Umbilical cord (tissue), 2 donors: ENCODE data around the gene RIMS4. TPM values are rescaled to one million over a fixed set of nuclear protein-coding genes. Genes with fewer than 3 reads are reported as not detected.
A peak's percentile ranks its signal among the peaks of the same experiment; 100 is the strongest.

Experiments used
- DNase-seq: peaks from one replicate; pipeline ENCODE4 v3.0.0-alpha.2; 2015; ENCODE audit warnings: low spot score
- total RNA-seq: library from RNA; depleted of rRNA; stranded (reverse); fragments of >200 nt; gene quantifications from one replicate; pipeline ENCODE4 v1.2.3, GENCODE V29; 2014; ENCODE audit warnings: low replicate concordance; ENCODE audit not compliant: insufficient read depth

The RIMS4 gene
- total RNA-seq, 1 donor from 2014 or later: 2.9 TPM

- DNase-seq: no peak
Observed at GRCh38 chr20:44723391-44723790, 87.0 kb downstream of the RIMS4 start.

GRCh38 chr20:44722990-44723389 lies 87.4 kb downstream of the RIMS4 start:
- no peak for DNase-seq

- no peak for DNase-seq
Observed at GRCh38 chr20:44721785-44722054, 88.6 kb downstream of the RIMS4 start.

DNA sequence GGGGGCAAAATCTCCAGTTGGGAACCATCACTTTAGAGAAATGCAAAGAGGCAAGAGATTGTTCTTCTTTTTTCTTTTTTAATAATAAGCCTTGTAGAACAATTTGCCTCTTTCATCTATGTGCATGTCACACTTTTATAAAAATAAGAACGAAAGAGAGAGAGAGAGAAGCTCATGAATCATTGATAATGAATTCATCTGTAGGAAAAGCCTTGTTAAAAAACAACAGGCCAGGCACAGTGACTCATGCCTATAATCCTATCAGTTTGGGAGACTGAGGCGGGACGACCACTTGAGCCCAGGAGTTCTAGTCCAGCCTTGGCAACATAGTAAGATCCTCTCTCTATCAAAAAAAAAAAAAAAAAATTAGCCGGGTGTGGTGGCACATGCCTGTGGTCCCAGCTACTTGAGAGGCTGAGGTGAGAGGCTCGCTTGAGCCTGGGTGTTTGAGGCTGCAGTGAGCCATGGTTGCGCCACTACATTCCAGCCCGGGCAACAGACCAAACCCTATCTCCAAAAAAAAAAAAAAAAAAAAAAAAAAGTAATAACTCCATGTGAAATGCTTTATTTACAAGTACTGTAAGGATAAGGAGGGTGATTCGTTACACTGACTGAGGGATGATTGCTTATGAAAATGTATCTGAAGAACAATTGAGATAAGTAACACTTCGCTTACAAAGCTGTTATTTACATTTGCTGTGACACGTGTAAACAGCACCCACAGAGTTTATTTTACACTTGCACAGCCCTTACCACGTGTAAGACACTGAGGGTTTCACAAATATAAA lies 89.2 kb downstream of the RIMS4 start:
- peak; percentile 42 for DNase-seq

- DNase-seq: peak; percentile 67
Observed at GRCh38 chr20:44720621-44720996, 89.7 kb downstream of the RIMS4 start.

- no peak for DNase-seq
Observed at GRCh38 chr20:44719841-44720240, 90.5 kb downstream of the RIMS4 start.

- DNase-seq: no peak
Observed at GRCh38 chr20:44717986-44718385, 92.4 kb downstream of the RIMS4 start.

DNA sequence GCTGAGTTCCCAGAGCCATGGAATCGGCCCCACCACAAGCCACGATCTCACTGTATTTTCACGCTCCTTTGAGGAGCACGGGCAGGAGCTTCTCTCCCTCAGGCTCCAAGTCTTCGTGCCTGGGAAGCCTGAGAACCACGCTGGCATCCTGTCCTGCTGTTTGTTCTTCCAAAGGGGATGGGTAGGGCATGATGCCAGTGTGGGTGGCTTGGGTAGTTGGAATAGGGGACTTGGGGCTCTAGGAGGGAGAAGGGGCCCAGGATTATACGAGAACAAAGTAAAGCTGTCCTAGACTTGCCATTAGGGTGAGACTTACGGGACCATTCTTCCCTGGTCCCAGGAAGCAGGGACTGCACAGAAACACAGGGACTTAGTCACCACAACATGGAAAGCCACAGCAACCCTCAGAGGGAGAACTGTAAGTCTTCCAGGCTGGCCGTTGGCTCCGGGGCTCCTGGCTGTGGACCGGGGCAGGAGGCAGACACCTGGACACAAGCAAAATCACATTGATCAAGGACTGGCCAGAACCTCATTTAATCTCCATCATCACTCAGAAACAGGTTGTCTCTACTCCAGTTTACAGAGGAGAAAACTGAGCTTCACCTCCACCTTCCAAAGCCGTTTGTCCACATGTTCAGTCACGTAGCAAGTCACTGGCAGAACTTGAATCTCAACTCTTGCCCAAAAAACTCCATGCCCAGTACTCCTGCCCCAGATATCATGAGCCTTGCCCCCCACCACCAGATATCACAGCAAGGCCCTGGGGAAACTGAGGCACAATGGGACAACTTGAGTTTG lies 93.8 kb downstream of the RIMS4 start:
- DNase-seq: no peak

DNA sequence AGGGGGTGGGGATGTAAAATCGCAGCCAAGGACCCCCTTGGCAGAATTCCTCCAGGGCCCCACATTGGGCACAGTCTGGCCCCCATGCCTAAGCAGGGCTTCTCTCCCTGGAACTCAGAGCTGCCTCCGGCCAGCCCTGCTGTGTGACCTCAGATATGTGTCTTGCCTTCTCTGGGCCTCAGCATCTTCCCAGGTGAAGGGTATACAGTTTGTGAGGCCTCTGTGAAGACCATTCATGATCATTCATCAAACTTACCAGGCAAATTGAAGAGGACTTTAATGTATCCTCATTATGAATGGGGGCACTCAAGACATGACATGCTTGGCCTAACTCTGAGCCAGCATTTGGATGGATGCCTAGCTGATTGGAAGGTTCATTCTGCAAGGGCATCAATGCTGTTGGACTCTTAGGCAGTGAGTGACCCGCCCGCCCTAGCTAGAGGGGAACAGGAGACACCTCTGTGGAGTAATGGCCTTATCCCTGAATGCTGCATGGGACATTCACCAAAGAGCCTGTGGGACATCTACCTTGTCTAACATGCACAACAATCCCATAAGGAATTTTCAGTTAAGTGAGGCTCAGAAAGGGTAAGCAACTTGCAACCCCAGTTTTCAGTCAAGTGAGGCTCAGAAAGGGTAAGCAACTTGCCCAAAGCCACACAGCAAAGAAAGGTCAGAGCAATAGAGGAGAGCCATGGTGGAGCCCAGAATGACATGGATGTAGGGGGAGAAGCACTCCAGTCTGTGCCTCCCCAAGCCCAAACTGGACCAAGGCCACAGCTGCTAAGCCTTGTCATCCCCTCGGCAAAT lies 94.6 kb downstream of the RIMS4 start:
- DNase-seq: no peak

- DNase-seq: peak; percentile 85
Observed at GRCh38 chr20:44714701-44715498, 95.4 kb downstream of the RIMS4 start, which contains the start of gene CCN5. Gene CCN5 (plus strand): TSS chr20:44715369. CDS start chr20:44715391, 22 bp downstream.

DNA sequence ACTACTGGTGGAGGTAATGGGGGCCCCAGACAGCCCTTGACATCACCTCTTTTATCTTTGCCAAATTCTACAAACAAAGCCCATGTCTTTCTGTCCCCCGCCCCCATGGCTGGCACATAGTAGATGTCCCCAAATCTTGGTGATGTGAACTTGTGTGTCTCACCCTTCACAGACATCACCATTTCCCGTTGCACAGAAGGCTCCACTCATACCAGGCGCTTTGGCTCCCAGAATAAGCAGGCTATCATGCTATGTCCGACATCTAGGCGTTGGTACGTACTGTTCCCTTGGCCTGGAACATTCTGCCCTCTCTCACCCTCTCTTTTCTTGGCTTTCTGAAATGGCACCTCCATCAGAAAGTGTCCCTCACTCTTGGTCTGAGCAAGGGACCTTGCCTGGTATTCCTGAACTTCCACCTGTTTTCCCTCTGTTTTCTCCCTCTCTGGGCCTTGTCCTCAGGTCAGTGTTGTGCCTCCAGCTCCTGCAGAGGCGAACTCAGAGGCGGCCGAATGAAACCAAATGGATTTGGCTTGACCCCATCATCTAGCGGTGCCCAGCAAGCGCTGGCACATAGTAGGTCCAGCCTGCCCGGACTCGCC lies 96.1 kb downstream of the RIMS4 start:
- no peak for DNase-seq

DNA sequence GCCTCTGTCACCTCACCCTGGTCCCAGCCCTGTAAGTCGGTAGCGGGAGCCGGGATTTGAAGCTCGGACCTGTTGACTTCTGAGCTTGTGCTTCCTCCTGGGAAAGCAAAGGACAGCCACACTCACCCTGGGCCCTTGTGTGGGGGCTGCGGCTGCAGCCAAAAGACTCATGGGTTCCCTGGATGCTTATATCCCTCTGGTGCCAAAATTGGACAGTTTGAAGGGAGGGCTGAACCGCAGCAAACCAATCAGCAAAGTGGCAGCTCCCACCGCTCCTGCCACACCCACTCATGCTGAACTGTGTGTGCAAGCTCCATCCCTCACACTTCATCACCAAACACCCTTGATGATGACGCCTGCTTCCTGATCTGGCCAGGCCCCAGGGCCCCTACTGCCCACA lies 99.1 kb downstream of the RIMS4 start:
- no peak for DNase-seq

DNA sequence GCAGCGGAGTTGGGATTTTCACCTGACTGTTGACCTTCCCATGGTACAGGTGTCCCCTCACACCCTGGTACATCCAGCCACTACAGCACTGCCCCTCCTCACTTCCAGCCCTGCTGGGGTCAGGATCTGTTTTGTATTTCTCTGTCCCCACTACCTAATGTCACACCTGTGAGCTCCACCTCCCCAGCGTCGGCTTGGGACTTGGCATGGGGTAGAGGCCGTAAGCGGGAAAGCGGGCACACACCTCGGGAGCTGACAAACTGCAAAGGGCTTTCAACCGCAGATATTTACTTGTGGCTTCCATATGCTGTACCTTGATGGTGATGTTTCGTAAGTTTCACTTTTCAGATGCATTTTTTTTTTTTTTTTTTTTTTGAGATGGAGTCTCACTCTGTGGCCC lies 100.5 kb downstream of the RIMS4 start:
- DNase-seq: no peak

DNA sequence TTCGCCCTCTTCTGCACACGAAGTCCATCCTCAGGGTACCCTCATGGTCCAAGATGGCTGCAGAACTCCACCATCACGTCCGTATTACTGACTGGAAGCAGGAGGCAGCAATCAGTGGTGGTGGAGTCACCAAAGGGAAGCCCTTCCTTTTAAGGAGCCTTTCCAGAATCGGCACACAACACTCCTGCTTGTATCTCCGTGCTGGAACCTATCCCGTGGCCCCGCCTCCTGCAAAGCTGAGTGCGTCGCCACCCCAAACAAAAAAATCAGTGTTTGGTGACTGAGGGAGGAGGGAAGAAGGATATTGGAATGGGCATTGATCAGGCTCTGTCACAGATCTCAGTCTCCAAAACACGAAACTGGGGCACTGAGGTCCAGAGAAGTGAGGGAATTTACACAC lies 101.0 kb downstream of the RIMS4 start:
- no peak for DNase-seq

- DNase-seq: no peak
Observed at GRCh38 chr20:44707018-44707579, 103.2 kb downstream of the RIMS4 start.

DNA sequence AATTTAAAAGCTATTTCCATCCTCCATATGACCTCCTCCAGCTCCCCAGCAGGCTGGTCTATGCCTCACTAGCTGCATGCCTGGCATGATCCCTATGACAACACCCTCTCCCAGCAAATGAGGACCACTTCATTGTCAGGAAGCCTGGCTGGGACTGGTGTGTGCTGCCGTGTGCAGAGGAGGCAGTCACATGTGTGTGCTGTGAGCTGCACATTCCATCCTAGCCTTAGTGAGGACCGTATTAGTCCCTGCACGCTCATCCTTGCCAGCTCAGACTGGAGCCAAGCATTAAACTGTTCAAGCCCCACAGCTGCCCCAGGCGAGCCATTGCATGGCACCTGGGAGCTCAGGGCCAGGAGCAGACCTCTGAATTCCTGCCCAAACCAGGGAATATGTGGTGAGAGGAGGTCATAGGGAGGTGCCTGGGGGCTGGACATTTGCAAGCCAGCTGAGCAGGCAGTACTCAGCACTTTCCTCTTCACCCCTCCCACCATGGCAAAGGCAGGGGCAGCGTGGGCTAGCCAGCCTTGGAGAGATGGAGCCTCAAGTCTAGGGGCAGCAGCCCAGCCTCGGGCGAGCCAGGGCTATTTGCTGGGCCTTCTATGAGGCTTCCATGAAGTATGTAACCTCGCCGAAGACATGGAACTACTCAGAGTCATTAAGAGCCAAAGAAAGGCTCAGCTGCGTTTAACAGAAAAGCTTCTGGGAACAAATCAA lies 103.9 kb downstream of the RIMS4 start:
- DNase-seq: peak; percentile 27

DNA sequence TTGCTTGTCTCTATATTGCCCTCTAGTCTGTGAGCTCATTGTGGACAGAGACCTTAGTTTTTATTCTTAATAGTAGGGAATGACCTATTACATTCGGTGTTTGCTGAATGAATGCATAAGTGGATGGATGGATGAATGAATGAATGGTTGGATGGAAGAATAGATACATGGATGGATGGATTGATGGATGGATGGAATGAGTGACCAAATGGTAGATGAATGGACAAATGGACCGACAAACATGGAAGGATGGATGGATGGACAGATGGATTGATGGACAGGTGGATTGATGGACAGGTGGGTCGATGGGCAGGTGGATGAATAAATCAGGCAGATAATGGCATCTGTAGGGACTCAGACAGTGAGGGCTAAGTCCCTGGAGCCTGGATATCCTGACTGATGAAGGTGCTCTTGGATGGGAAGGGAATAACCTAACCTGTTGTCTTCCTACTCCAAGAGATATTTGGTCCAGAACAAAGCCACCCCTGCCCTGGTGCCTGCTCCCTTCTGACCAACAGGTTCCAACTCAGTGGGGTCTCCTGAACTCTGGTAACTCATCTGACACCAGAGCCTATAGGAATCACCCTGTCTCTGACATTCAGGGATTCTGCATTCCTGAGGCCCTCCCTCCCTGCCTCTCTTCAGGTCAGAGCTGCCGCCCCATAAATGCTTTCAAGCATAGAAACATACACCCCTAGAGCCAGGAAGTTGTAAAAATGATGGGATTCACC lies 104.8 kb downstream of the RIMS4 start:
- DNase-seq: no peak

DNA sequence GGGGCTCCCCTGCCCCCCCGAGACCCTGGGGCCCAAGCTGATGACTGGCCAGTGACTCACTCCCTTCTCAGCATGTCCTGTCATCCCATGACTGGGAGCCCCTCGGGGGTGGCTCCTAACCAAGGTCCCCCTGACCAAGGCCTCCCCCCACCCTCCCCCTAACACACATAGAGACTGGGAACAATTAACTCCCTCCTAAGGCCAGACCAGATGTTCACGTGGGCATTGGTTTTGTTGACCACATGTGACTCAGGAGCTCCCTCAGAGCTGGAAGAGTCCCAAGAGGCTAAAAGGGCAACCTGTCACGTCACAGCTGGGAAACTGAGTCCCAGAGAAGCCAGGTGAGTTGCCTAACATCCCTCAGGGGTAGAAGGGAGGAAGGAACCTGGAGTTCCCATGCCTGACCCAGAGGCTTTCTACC lies 105.8 kb downstream of the RIMS4 start:
- no peak for DNase-seq

DNA sequence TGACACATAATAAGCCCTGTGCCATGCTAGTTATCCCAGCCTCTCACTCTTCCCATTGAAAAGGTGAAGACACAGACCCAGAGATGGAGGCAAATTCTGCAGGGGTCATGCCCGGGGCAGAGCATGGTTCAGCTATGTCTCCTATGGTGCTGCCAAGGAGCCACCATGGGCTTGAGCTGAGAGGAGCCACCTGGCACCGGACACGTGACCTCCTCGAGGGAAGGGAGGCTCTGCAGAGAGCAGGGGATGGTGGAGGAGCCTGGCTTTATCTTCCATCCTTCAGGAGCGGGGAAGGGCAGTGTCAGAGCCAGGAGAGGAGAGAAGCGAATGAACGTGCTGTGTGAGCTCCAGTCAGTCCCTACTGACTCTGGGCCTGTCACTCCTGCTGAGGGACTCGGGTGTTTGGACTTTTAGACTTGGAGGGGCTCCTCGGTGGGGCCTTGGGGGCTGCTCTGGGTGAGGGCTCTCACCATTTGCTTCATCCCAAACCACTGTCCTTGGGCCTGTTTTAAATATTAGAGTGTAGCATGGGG lies 106.3 kb downstream of the RIMS4 start:
- DNase-seq: no peak
